Non-pigmented ciliary epithelial cell (primary cell): Measurements from ENCODE around the gene BRMS1.
A peak's percentile ranks its signal among the peaks of the same experiment; 100 is the strongest.
"Not testable (repeated sequence)": the region's sequence is repeated elsewhere in the genome, so short reads cannot be mapped to it uniquely, and the experiment has no call there.

ENCODE experiments used
- DNase-seq: peaks from one replicate; pipeline ENCODE4 v3.0.0-alpha.2; 2010; ENCODE audit warnings: low read depth

The BRMS1 gene

GRCh38 chr11:66363187-66363601 lies 18.3 kb upstream of the BRMS1 start:
- DNase-seq = no peak

GRCh38 chr11:66362481-66363147 lies 17.7 kb upstream of the BRMS1 start:
- no peak for DNase-seq

GRCh38 chr11:66361502-66361941 lies 16.6 kb upstream of the BRMS1 start:
- no peak for DNase-seq

- DNase-seq = no peak
Measured at GRCh38 chr11:66360406-66361073, 15.6 kb upstream of the BRMS1 start.

GRCh38 chr11:66359662-66360087 lies 14.8 kb upstream of the BRMS1 start:
- DNase-seq = no peak

GRCh38 chr11:66350560-66351235 lies 5.8 kb upstream of the BRMS1 start:
- not testable (repeated sequence) for DNase-seq

GRCh38 chr11:66349084-66349386 lies 4.1 kb upstream of the BRMS1 start:
- no peak for DNase-seq

- peak; percentile 64 for DNase-seq
Measured at GRCh38 chr11:66347425-66348276, 2.7 kb upstream of the BRMS1 start, which contains the start of gene B4GAT1. Gene B4GAT1, minus strand, starts transcription at chr11:66347629. Its CDS starts 84 bp downstream, at chr11:66347545.

- DNase-seq = no peak
Measured at GRCh38 chr11:66346476-66347424, 1.8 kb upstream of the BRMS1 start.

- DNase-seq = no peak
Measured at GRCh38 chr11:66345316-66345649, 379 bp upstream of the BRMS1 start.

GRCh38 chr11:66343176-66343575 lies 1.7 kb downstream of the BRMS1 start:
- no peak for DNase-seq

GRCh38 chr11:66341502-66342126 lies 3.3 kb downstream of the BRMS1 start:
- DNase-seq = no peak

GRCh38 chr11:66340596-66341501 lies 4.1 kb downstream of the BRMS1 start:
- DNase-seq = no peak

GRCh38 chr11:66339686-66340483 lies 5.0 kb downstream of the BRMS1 start:
- no peak for DNase-seq

GRCh38 chr11:66339162-66339675 lies 5.7 kb downstream of the BRMS1 start:
- no peak for DNase-seq

GRCh38 chr11:66338276-66339161 lies 6.4 kb downstream of the BRMS1 start:
- no peak for DNase-seq

- DNase-seq = no peak
Measured at GRCh38 chr11:66337103-66337899, 7.6 kb downstream of the BRMS1 start.
